C4-2B (cell line): ENCODE results near the gene LCP2.

ENCODE experiments used
- H3K27ac ChIP-seq: fragments of 450-650 bp; 2 replicates; pipeline ENCODE4 v1.5.1; 2017
- CTCF ChIP-seq: fragments of 450-650 bp; conservative IDR thresholded peaks from 2 replicates; pipeline ENCODE4 v1.5.1; 2017; ENCODE audit warnings: mild to moderate bottlenecking
- ZFX ChIP-seq: fragments of 450-650 bp; IDR thresholded peaks from 2 replicates; pipeline ENCODE4 v1.6.1; 2017

The LCP2 gene

GRCh38 chr5:170297589-170298462 is at the start of gene LCP2:
Gene LCP2, minus strand, starts transcription at chr5:170297777. Its CDS starts 166 bp downstream, at chr5:170297611.
- TF ChIP-seq CTCF (no peak), ZFX (no peak)
- no peak within 1 kb of the TSS for H3K27ac ChIP-seq

- no peak for TF ChIP-seq ZFX
- TF ChIP-seq CTCF = no peak
- no peak overlapping the region for H3K27ac ChIP-seq
Observed at GRCh38 chr5:170347022-170347567, 49.5 kb upstream of the LCP2 start.

GRCh38 chr5:170345971-170346370 is 48.4 kb upstream of the LCP2 start:
- H3K27ac ChIP-seq = no peak overlapping the region
- TF ChIP-seq CTCF = no peak
- TF ChIP-seq ZFX = no peak

GRCh38 chr5:170343177-170343576 is 45.6 kb upstream of the LCP2 start:
- H3K27ac ChIP-seq = no peak overlapping the region
- no peak for TF ChIP-seq CTCF
- TF ChIP-seq ZFX = no peak

GRCh38 chr5:170342153-170342725 is 44.7 kb upstream of the LCP2 start:
- no peak overlapping the region for H3K27ac ChIP-seq
- no peak for TF ChIP-seq CTCF
- TF ChIP-seq ZFX = no peak

GRCh38 chr5:170341545-170341944 is 44.0 kb upstream of the LCP2 start:
- no peak for TF ChIP-seq CTCF
- no peak for TF ChIP-seq ZFX
- H3K27ac ChIP-seq = no peak overlapping the region

GRCh38 chr5:170339780-170340167 is 42.2 kb upstream of the LCP2 start:
- H3K27ac ChIP-seq = no peak overlapping the region
- TF ChIP-seq ZFX (no peak), CTCF (no peak)
